Lower leg skin (tissue), 4 donors: Measurements from ENCODE around the gene APOB. TPM values are rescaled to one million over a fixed set of nuclear protein-coding genes. Genes with fewer than 3 reads are reported as not detected.

Experiments used
- DNase-seq, 2 donors: peaks; one replicate each; pipeline ENCODE4 v3.0.0-alpha.2; 2019; ENCODE audit warnings: low spot score in 2 of 2
- H3K4me3 ChIP-seq: fragments of 200-600 bp; sonication (generic); 2 replicates; pipeline ENCODE4 v1.5.1; 2017; ENCODE audit warnings: mild to moderate bottlenecking, low read depth; ENCODE audit not compliant: poor library complexity, severe bottlenecking
- CTCF ChIP-seq, 3 donors: fragments of 450-650 bp; IDR thresholded peaks; one replicate each; pipeline ENCODE4 v1.5.1; 2016; ENCODE audit warnings: antibody characterized with exemption in 3 of 3, mild to moderate bottlenecking in 3 of 3, moderate library complexity in 2 of 3
- POLR2A ChIP-seq, 2 donors: fragments of 450-650 bp; IDR thresholded peaks; one replicate each; pipeline ENCODE4 v1.6.1; 2016 to 2017; ENCODE audit warnings: antibody characterized with exemption in 2 of 2, mild to moderate bottlenecking in 1 of 2, moderate library complexity in 1 of 2
- WGBS, 2 donors: methylation state at CpG; one replicate each; pipeline ENCODE4 v1.1.5; 2018; 5-methylcytosine and 5-hydroxymethylcytosine counted together
- intact Hi-C: fragments of 100-400 bp; cut with DNase I; formaldehyde crosslinking; loops from one replicate; pipeline ENCODE4 v1.15.0; 2023; ENCODE audit warnings: low total_unique reads
- total RNA-seq, 4 donors: library from RNA; depleted of rRNA; stranded (reverse); fragments of >200 nt; gene quantifications; one replicate each; pipeline ENCODE4 v1.1.0, GENCODE V29; 2016

The APOB gene
- total RNA-seq, 4 donors from 2014 or later: 2.2 to 3.2 (median 2.3) TPM

GRCh38 chr2:21052044-21052443 is 8.2 kb upstream of the APOB start:
- TF ChIP-seq CTCF (IDR thresholded peaks at IDR 0.05) (no peak), POLR2A (IDR thresholded peaks at IDR 0.05) (no peak)
- WGBS, 2 donors: 68 to 72% methylated on average over 4 of the region's 4 CpGs
- DNase-seq: peak in 1 of 2 donors; percentile 33
- intact Hi-C loops: no loop called here
- H3K4me3 ChIP-seq: no peak overlapping the region

GRCh38 chr2:21050164-21050563 is 6.3 kb upstream of the APOB start:
- no peak overlapping the region for H3K4me3 ChIP-seq
- DNase-seq: no peak
- TF ChIP-seq CTCF (IDR thresholded peaks at IDR 0.05) (no peak), POLR2A (IDR thresholded peaks at IDR 0.05) (no peak)
- intact Hi-C loops: no loop called here

- 45 to 58% methylated on average over 8 of the region's 8 CpGs for WGBS, 2 donors
- TF ChIP-seq CTCF (IDR thresholded peaks at IDR 0.05) (no peak), POLR2A (IDR thresholded peaks at IDR 0.05) (no peak)
- no peak overlapping the region for H3K4me3 ChIP-seq
- no peak for DNase-seq
- intact Hi-C loops: loop anchor here (10.0 kb wide), 1 partner anchor 67 kb away; no protein-coding TSS in a partner anchor
Observed at GRCh38 chr2:21047141-21048009, 3.5 kb upstream of the APOB start.

GRCh38 chr2:21046506-21046905 is 2.6 kb upstream of the APOB start:
- 83 to 89% methylated on average over 2 of the region's 2 CpGs for WGBS, 2 donors
- H3K4me3 ChIP-seq: no peak overlapping the region
- no peak for DNase-seq
- intact Hi-C loops: loop anchor here (10.0 kb wide), 1 partner anchor 68 kb away; no protein-coding TSS in a partner anchor
- TF ChIP-seq POLR2A (IDR thresholded peaks at IDR 0.05) (no peak), CTCF (IDR thresholded peaks at IDR 0.05) (no peak)

GRCh38 chr2:21044694-21045371 is 960 bp upstream of the APOB start:
- intact Hi-C loops: loop anchor here (10.0 kb wide), 1 partner anchor 70 kb away; no protein-coding TSS in a partner anchor
- WGBS, 2 donors: 73 to 78% methylated on average over 19 to 20 of the region's 20 CpGs
- no peak overlapping the region for H3K4me3 ChIP-seq
- TF ChIP-seq CTCF (IDR thresholded peaks at IDR 0.05) (no peak), POLR2A (IDR thresholded peaks at IDR 0.05) (no peak)
- no peak for DNase-seq
